Muscle of back (tissue), 11 donors: ENCODE measurements around the gene FZD4. TPM values are rescaled to one million over a fixed set of nuclear protein-coding genes. Genes with fewer than 3 reads are reported as not detected.
"Not testable (repeated sequence)": the region's sequence is repeated elsewhere in the genome, so short reads cannot be mapped to it uniquely, and the experiment has no call there.

Experiments used
- DNase-seq, 3 donors: peaks; one replicate each; pipeline versions ENCODE4 v3.0.0 to v3.0.0-alpha.2; 2013
- polyA plus RNA-seq, 10 donors: library from polyadenylated mRNA; unstranded; fragments of 120-200 nt; gene quantifications; one replicate each; pipeline ENCODE4 v1.2.1, GENCODE V29; 2013; ENCODE audit not compliant: insufficient read length in 10 of 10

FZD4 gene
- polyA plus RNA-seq, 10 donors, result 31.5 to 45.4 (median 36.5) TPM

DNA sequence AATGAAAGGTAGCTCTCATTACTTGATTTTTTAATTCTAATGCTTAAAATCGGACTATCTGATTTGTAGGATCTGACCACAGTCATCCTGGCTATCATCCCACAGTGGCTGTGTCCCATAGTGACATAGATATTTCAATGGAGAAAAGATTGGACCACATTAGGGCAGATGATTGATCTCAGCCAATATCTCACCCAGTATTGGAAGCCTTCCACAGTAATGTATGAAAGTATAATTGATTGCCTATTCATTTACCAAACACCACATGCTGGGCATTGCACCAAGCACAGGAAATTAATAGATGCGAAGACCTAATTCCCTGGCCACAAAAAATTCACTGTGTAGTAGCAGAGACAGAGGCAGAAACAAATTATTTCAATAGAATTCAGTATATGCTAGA, 37.6 kb downstream of the FZD4 start:
- DNase-seq, result no peak

- peak in 2 of 3 donors; percentile 79 to 84 for DNase-seq
Measured at GRCh38 chr11:86916330-86916729, 38.9 kb downstream of the FZD4 start.

DNA sequence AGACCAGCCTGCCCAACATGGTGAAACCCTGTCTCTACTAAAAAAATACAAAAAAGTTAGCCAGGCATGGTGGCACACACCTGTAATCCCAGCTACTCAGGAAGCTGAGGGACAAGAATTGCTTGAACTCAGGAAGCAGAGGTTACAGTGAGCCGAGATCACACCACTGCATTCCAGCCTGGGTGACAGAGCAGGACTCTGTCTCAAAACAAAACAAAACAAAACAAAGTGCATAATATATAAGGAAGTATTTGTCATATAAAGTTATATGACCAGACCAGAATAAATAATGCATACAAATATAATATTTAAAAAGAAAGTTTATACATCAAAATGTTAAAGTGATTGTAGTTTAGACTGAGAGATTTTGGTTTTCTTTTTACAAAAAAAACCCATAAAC, 39.3 kb downstream of the FZD4 start:
- DNase-seq, result not testable (repeated sequence)

GRCh38 chr11:86914865-86915519, 40.2 kb downstream of the FZD4 start:
- peak in 1 of 3 donors; percentile 69 for DNase-seq

DNA sequence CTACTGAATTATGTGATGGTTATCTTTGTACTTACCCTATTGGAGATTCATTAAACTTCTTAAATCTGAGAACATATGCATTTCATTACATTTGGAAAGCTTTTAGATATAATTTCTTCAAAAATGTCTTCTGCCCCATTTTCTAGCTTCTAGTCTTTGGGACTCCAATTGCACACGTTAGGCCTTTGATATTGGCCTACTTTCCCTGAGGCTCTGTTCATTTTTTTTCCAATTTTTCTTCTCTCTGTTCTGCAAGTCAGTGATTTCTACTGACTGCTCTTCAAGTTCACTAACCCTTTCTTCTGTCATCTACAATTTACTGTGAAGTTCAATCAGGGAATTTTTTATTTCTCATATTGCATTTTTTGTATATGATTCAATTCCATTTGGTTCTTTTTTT, 43.0 kb downstream of the FZD4 start:
- no peak for DNase-seq

- DNase-seq, result no peak
Measured at GRCh38 chr11:86910592-86910991, 44.6 kb downstream of the FZD4 start.

DNA sequence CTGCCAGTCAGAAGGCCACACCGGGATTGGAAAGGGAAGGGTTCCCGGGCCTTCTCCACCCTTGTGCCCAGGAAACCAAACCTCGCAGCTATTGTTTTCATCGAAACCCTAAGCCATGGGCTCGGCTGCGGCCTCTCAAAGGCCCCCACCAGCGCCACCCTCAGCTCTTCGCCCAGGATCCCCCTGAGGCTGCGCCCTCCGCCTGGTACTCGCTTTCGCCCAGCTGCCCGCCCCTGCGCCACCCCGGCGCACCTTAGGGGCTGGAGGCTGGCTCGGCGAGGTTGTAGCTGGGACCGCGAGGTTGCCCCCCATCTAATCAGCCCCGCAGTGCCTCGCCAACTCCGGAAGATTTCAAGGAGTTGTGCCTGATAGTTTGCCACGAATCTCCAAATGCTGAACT, 49.0 kb downstream of the FZD4 start:
- DNase-seq, result no peak

GRCh38 chr11:86905252-86905651, 49.9 kb downstream of the FZD4 start:
- no peak for DNase-seq

- DNase-seq, result no peak
Measured at GRCh38 chr11:86904001-86904400, 51.2 kb downstream of the FZD4 start.

DNA sequence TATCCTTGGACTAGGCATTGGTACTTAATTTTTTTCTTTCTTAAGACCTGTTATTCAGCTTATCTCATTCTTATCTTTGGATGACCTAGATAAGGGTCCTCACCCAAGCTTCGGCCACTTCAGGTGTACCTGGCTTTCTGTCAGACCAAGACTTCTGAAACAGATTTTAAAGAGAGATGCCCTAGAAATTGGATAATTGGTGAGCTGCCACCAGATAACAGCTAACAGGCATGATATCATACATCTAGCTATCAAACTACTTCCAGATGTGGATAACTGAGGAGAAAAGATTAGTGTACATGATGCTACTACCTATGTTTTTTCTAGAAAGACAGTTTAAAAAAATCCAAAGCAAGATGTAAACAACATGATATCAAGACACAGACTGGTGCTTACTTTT, 52.9 kb downstream of the FZD4 start:
- DNase-seq, result no peak

GRCh38 chr11:86901599-86901998, 53.6 kb downstream of the FZD4 start:
- no peak for DNase-seq

GRCh38 chr11:86900162-86900561, 55.0 kb downstream of the FZD4 start:
- DNase-seq, result no peak

- no peak for DNase-seq
Measured at GRCh38 chr11:86898689-86899088, 56.5 kb downstream of the FZD4 start.

DNA sequence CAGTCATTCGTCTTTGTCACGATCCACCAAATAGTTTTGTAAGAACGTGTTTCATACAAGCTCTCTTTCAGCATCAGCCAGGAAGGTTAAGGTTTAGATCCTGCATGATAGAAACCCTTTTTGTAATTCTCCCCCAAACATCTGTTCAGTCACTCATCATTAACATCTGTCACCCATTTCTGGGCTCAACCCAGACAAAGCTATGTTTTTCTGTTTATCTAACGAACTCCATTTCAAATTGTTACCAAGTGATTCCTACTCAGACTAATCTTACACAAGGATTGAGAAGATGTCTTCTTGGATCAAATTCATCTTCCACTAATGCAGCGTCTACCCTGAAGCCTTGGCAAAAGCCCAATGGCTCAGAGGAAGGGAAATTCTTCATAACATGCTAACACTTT, 58.8 kb downstream of the FZD4 start:
- DNase-seq, result peak; percentile 68 to 80 (median 76)

Other genes starting within 250 kb of the FZD4 start
- gene PRSS23, start 154.9 kb downstream of the FZD4 start, polyA plus RNA-seq, result 10 to 100 TPM; 17.7 to 33.4 (median 23.1) TPM
- gene TMEM135, start 82.5 kb upstream of the FZD4 start, polyA plus RNA-seq, result 10 to 100 TPM; 11.9 to 21.7 (median 16.5) TPM